B cell (primary cell): ENCODE data around the gene CRIP3. TPM values are rescaled to one million over a fixed set of nuclear protein-coding genes. Genes with fewer than 3 reads are reported as not detected.

Experiments used
- ATAC-seq: fragments of 200-7000 bp; cut with Tn5 transposase; one replicate; pipeline ENCODE4 v1.10.0; 2021; ENCODE audit warnings: low read depth, mild to moderate bottlenecking, moderate number of reproducible peaks, moderate library complexity
- CTCF ChIA-PET: fragments of 350-600 bp; sonication (Branson Sonifier 250); formaldehyde crosslinking; loops from one replicate; lab custom pipeline; 2021; ENCODE audit warnings: antibody characterized with exemption, inconsistent platforms; lab: Charles Lee
- POLR2A ChIA-PET: fragments of 350-600 bp; sonication (Branson Sonifier 250); formaldehyde crosslinking; loops from one replicate; lab custom pipeline; 2021; ENCODE audit warnings: antibody characterized with exemption; lab: Charles Lee
- DNase-seq: peaks from one replicate; pipeline ENCODE4 v3.0.0; 2013
- H2AFZ ChIP-seq: 2 replicates; pipeline ENCODE4 v1.6.1; 2012; ENCODE audit warnings: mild to moderate bottlenecking, low read depth, low read length; ENCODE audit not compliant: insufficient read depth, poor library complexity, severe bottlenecking
- H3K27ac ChIP-seq, 2 donors: 1 replicate in 1 of 2; 2 replicates in 1 of 2; pipeline ENCODE4 v1.5.1; 2012 to 2013; ENCODE audit warnings: low read length in 2 of 2, mild to moderate bottlenecking in 2 of 2, moderate library complexity in 1 of 2
- H3K27me3 ChIP-seq, 4 experiments: fragments of 200-600 bp in 1 of 4; sonication (generic) in 1 of 4; replicated peaks in 1 of 4; 1 replicate in 2 of 4; 2 replicates in 2 of 4; pipeline versions ENCODE4 v1.6.1 to v1.7.0; 2013 to 2016; ENCODE audit warnings: low read length in 3 of 4, mild to moderate bottlenecking in 2 of 4, mixed read lengths in 1 of 4, moderate library complexity in 1 of 4; ENCODE audit not compliant: insufficient read depth in 4 of 4, control insufficient read depth in 3 of 4; ENCODE audit errors: control extremely low read depth in 1 of 4
- H3K36me3 ChIP-seq, 2 experiments: replicated peaks in 1 of 2; 1 replicate in 1 of 2; 2 replicates in 1 of 2; pipeline versions ENCODE4 v1.6.1 to v1.7.1; 2013; ENCODE audit warnings: low read length in 1 of 2; ENCODE audit not compliant: insufficient read depth in 2 of 2, control insufficient read depth in 1 of 2; ENCODE audit errors: control extremely low read depth in 1 of 2, extremely low read depth in 1 of 2
- H3K4me1 ChIP-seq, 2 donors: fragments of 200-600 bp in 1 of 2; sonication (generic) in 1 of 2; 1 replicate in 1 of 2; 2 replicates in 1 of 2; pipeline versions ENCODE4 v1.5.1 to v1.6.1; 2013 to 2017; ENCODE audit warnings: low read length in 2 of 2; ENCODE audit not compliant: control insufficient read depth in 2 of 2, insufficient read depth in 2 of 2
- H3K4me2 ChIP-seq: replicated peaks from 2 replicates; pipeline ENCODE3; 2012; ENCODE audit warnings: mild to moderate bottlenecking, low read depth, low read length; ENCODE audit not compliant: poor library complexity, severe bottlenecking
- H3K4me3 ChIP-seq, 5 experiments: fragments of 200-600 bp in 1 of 5; sonication (generic) in 1 of 5; 1 replicate in 3 of 5; 2 replicates in 2 of 5; pipeline versions ENCODE4 v1.5.1 to v1.7.0; 2011 to 2016; ENCODE audit warnings: low read length in 4 of 5, mild to moderate bottlenecking in 4 of 5, low read depth in 2 of 5, control low read depth in 1 of 5, moderate library complexity in 1 of 5; ENCODE audit not compliant: insufficient read depth in 1 of 5; ENCODE audit errors: control extremely low read depth in 1 of 5, extremely low read depth in 1 of 5
- H3K79me2 ChIP-seq: fragments of 200-600 bp; sonication (generic); one replicate; pipeline ENCODE4 v1.6.0; 2016; ENCODE audit warnings: low read length; ENCODE audit not compliant: control insufficient read depth, insufficient read depth
- H3K9ac ChIP-seq: fragments of 200-600 bp; sonication (generic); 2 replicates; pipeline ENCODE4 v1.6.1; 2017; ENCODE audit warnings: mild to moderate bottlenecking, low read length, moderate library complexity
- H3K9me3 ChIP-seq, 3 donors: one replicate each; pipeline versions ENCODE4 v1.6.1 to v1.7.1; 2013; ENCODE audit warnings: low read length in 2 of 3; ENCODE audit not compliant: control insufficient read depth in 2 of 3, insufficient read depth in 1 of 3; ENCODE audit errors: control extremely low read depth in 1 of 3
- H4K20me1 ChIP-seq: 2 replicates; pipeline ENCODE4 v1.6.0; 2012; ENCODE audit warnings: mild to moderate bottlenecking, low read length; ENCODE audit not compliant: insufficient read depth, control insufficient read depth, poor library complexity, severe bottlenecking
- H3K27ac Mint-ChIP-seq: one replicate; pipeline ENCODE4 v1.8.0; 2021; ENCODE audit warnings: mixed read lengths
- H3K27me3 Mint-ChIP-seq: one replicate; pipeline ENCODE4 v1.8.0; 2021; ENCODE audit warnings: mixed read lengths
- H3K4me1 Mint-ChIP-seq: one replicate; pipeline ENCODE4 v1.8.0; 2021; ENCODE audit warnings: mixed read lengths
- H3K4me3 Mint-ChIP-seq: one replicate; pipeline ENCODE4 v1.8.0; 2021; ENCODE audit warnings: mixed read lengths
- H3K9me3 Mint-ChIP-seq: one replicate; pipeline ENCODE4 v1.8.0; 2022; ENCODE audit warnings: mixed read lengths; ENCODE audit not compliant: insufficient read depth
- EZH2 ChIP-seq: IDR thresholded peaks from 2 replicates; pipeline ENCODE4 v1.6.1; 2012; ENCODE audit warnings: borderline replicate concordance, low read depth, mild to moderate bottlenecking, moderate library complexity, low read length; ENCODE audit not compliant: insufficient read depth, poor library complexity, severe bottlenecking
- WGBS: methylation state at CpG from one replicate; pipeline ENCODE4 v1.1.5; 2013; ENCODE audit warnings: missing lambda C conversion rate; ENCODE audit not compliant: insufficient coverage; 5-methylcytosine and 5-hydroxymethylcytosine counted together
- intact Hi-C: fragments of 100-400 bp; cut with micrococcal nuclease; formaldehyde crosslinking; loops from one replicate; pipeline ENCODE4 v1.10.0; 2022
- polyA plus RNA-seq: library from polyadenylated mRNA; depleted of rRNA; stranded (reverse); fragments of >200 nt; gene quantifications from 2 replicates; pipeline ENCODE4 v1.2.3, GENCODE V29; 2012
- total RNA-seq, 2 donors: library from RNA; stranded (reverse); fragments of 120-200 nt in 1 of 2; gene quantifications; 1 replicate in 1 of 2; 2 replicates in 1 of 2; pipeline versions ENCODE4 v1.2.3 to v1.2.4, GENCODE V29; 2013 to 2022
- TF ChIP-seq, protein P1 (sequence below): fragments of 200-600 bp; IDR thresholded peaks from one replicate; pipeline ENCODE4 v1.8.0; 2022; ENCODE audit warnings: antibody characterized with exemption, mild to moderate bottlenecking

Gene CRIP3
- total and polyA plus RNA-seq, 2 donors (not counting 1 experiment from before 2014, with no cell fraction given) = 25.8 to 64.6 TPM

DNA sequence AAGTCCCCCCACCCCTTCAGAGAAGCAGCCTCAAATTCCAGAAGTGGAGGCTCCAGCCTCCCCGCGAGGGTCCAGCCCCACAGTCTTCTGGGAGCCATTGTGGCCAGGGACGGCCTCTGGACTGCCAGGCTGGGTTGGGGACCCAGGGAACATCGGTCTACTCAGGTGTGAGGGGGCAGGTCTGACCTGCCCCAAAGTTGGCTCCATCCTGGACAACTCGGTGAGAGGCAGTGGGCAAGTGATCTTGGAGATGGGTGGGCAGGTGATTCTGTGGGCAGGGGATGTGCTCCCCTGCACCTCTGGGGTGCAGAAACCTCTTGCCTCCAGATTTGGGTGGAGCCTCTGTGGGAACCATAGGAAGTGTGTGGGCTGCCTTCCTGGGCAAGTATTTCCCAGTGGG, 22.8 kb downstream of the CRIP3 start:
- POLR2A ChIA-PET = no interaction called here
- Mint-ChIP-seq H3K9me3 (no peaks in the 10 kb centered on the region), H3K4me1 (peaks cover 5% of the 10 kb centered on the region), H3K27me3 (peaks cover 35% of the 10 kb centered on the region), H3K27ac (no peak overlapping the region), H3K4me3 (no peak overlapping the region)
- Histone ChIP-seq H3K9ac (no peak overlapping the region), H3K27ac (no peak overlapping the region), H3K36me3 (no peaks in the 10 kb centered on the region), H3K9me3 (no peaks in the 10 kb centered on the region), H3K4me3 (no peak overlapping the region), H3K4me2 (no peak overlapping the region), H2AFZ (no peak overlapping the region), H3K79me2 (no peaks in the 10 kb centered on the region), H3K4me1 (no peaks in the 10 kb centered on the region), H4K20me1 (no peaks in the 10 kb centered on the region), H3K27me3 (peaks cover 0 to 26% (median 9%) of the 10 kb centered on the region in 4 experiments)
- ATAC-seq (no peak), DNase-seq (no peak)
- WGBS = 82% methylated on average over 5 of the region's 5 CpGs
- no peak for TF ChIP-seq EZH2
- CTCF ChIA-PET = no interaction called here
- intact Hi-C loops = no loop called here

DNA sequence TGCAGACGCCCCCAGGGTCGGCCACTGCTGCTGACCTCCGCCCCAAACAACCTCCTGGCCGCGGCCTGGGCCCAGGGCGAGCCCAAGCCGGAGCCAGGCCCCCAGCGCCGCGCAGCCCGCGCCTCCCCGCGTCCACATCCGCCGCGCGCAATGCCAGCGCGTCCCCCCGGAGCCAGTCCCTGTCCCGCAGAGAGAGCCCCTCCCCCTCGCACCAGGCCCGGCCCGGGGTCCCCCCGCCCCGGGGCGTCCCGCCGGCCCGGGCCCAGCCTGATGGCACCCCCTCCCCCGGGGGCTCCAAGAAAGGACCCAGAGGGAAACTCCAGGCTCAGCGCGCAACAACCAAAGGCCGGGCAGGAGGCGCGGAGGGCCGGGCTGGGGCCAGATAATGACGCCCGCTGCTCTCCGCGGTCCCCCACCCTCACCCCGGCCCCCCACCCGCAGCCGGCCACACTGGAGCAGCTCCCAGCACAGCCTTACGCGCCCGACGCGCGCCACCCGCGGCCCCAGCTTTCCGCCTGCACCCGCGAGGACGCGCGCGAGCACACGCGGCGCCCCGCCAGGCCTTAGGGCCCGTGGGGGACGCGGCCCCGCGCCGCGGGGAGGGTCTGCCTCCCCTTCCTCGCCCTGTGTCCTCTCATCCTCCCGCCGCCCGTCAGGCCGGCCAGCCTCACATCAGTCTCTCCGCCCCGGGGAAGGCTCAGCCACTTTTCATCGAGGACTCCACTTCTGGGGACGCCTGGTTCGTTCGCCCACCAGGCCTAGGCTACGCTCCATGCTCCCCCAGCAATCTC, 23.4 kb downstream of the CRIP3 start:
- H3K9ac ChIP-seq = no peak overlapping the region
- H3K27me3 Mint-ChIP-seq = peaks cover 41% of the 10 kb centered on the region
- 7% methylated on average over 79 of the region's 83 CpGs for WGBS

More for the DNA sequence above, 23.4 kb downstream of the CRIP3 start:
- H3K27me3 ChIP-seq = peaks cover 0 to 26% (median 11%) of the 10 kb centered on the region in 4 experiments
- H3K79me2 ChIP-seq = no peaks in the 10 kb centered on the region
- Mint-ChIP-seq H3K4me3 (no peak overlapping the region), H3K9me3 (no peaks in the 10 kb centered on the region), H3K27ac (no peak overlapping the region), H3K4me1 (peaks cover 5% of the 10 kb centered on the region)
- ATAC-seq = no peak
- ChIA-PET CTCF (no interaction called here), POLR2A (no interaction called here)
- H3K4me3 ChIP-seq = no peak overlapping the region
- H3K36me3 ChIP-seq = no peaks in the 10 kb centered on the region
- intact Hi-C loops = no loop called here
- H4K20me1 ChIP-seq = no peaks in the 10 kb centered on the region
- no peak for TF ChIP-seq EZH2
- TF ChIP-seq, protein P1, sequence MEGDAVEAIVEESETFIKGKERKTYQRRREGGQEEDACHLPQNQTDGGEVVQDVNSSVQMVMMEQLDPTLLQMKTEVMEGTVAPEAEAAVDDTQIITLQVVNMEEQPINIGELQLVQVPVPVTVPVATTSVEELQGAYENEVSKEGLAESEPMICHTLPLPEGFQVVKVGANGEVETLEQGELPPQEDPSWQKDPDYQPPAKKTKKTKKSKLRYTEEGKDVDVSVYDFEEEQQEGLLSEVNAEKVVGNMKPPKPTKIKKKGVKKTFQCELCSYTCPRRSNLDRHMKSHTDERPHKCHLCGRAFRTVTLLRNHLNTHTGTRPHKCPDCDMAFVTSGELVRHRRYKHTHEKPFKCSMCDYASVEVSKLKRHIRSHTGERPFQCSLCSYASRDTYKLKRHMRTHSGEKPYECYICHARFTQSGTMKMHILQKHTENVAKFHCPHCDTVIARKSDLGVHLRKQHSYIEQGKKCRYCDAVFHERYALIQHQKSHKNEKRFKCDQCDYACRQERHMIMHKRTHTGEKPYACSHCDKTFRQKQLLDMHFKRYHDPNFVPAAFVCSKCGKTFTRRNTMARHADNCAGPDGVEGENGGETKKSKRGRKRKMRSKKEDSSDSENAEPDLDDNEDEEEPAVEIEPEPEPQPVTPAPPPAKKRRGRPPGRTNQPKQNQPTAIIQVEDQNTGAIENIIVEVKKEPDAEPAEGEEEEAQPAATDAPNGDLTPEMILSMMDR = no peak
- no peaks in the 10 kb centered on the region for H3K4me1 ChIP-seq
- DNase-seq = no peak
- H3K27ac ChIP-seq = no peak overlapping the region
- no peaks in the 10 kb centered on the region for H3K9me3 ChIP-seq
- H3K4me2 ChIP-seq = no peak overlapping the region
- H2AFZ ChIP-seq = no peak overlapping the region
